Measurements from ENCODE around the gene WWC2. TPM values are rescaled to one million over a fixed set of nuclear protein-coding genes. Genes with fewer than 3 reads are reported as not detected.

Gene WWC2
- total RNA-seq, 6 donors from 2014 or later = 87.0 to 179 (median 121) TPM

GRCh38 chr4:183163135-183163534 lies 64.1 kb downstream of the WWC2 start:
- Histone ChIP-seq H3K4me1 (peaks cover 31 to 40% (median 34%) of the 10 kb centered on the region in 4 donors), H3K27me3 (no peaks in the 10 kb centered on the region), H3K4me3 (no peak overlapping the region), H3K36me3 (no peaks in the 10 kb centered on the region), H3K9me3 (no peaks in the 10 kb centered on the region), H3K27ac (peak overlapping the region in 2 of 4 donors; percentile 2 to 42)
- ATAC-seq (ENCODE audit: low FRiP score in 2 of 2) (no peak), DNase-seq (peak in 1 of 2 donors; percentile 13)
- WGBS, 2 donors = 58 to 68% methylated on average over 3 of the region's 3 CpGs
- TF ChIP-seq EP300 (IDR thresholded peaks at IDR 0.05) (no peak), CTCF (IDR thresholded peaks at IDR 0.05) (no peak), POLR2AphosphoS5 (IDR thresholded peaks at IDR 0.05) (no peak), POLR2A (IDR thresholded peaks at IDR 0.05) (no peak)

GRCh38 chr4:183164963-183165362 lies 65.9 kb downstream of the WWC2 start:
- H3K27ac ChIP-seq = peak overlapping the region; percentile 40 to 65 (median 62)
- no peak overlapping the region for H3K4me3 ChIP-seq
- ATAC-seq (ENCODE audit: low FRiP score in 2 of 2) = peak; percentile 61 to 74
- H3K36me3 ChIP-seq = no peaks in the 10 kb centered on the region
- WGBS, 2 donors = 45 to 59% methylated on average over 1 of the region's 1 CpG
- TF ChIP-seq EP300 (IDR thresholded peaks at IDR 0.05) (peak in 2 of 4 donors; percentile 33 to 74), POLR2AphosphoS5 (IDR thresholded peaks at IDR 0.05) (peak in 1 of 2 donors; percentile 21), CTCF (IDR thresholded peaks at IDR 0.05) (no peak)
- no peaks in the 10 kb centered on the region for H3K9me3 ChIP-seq
- no peaks in the 10 kb centered on the region for H3K27me3 ChIP-seq
- peaks cover 31 to 40% (median 34%) of the 10 kb centered on the region in 4 donors for H3K4me1 ChIP-seq
- DNase-seq = peak in 1 of 2 donors; percentile 66

- no peak overlapping the region for H3K4me3 ChIP-seq
- TF ChIP-seq POLR2A (IDR thresholded peaks at IDR 0.05) (no peak), POLR2AphosphoS5 (IDR thresholded peaks at IDR 0.05) (no peak), EP300 (IDR thresholded peaks at IDR 0.05) (no peak), CTCF (IDR thresholded peaks at IDR 0.05) (no peak)
- H3K4me1 ChIP-seq = peaks cover 31 to 44% (median 37%) of the 10 kb centered on the region in 4 donors
- H3K27me3 ChIP-seq = no peaks in the 10 kb centered on the region
- H3K36me3 ChIP-seq = no peaks in the 10 kb centered on the region
- H3K27ac ChIP-seq = peak overlapping the region; percentile 40 to 65 (median 62)
- DNase-seq = no peak
- ATAC-seq (ENCODE audit: low FRiP score in 2 of 2) = peak; percentile 63 to 66
- WGBS, 2 donors = 14 to 22% methylated on average over 1 of the region's 1 CpG
- H3K9me3 ChIP-seq = no peaks in the 10 kb centered on the region
These were observed 66.3 kb downstream of the WWC2 start for GRCh38 chr4:183165376-183165775.

GRCh38 chr4:183170894-183171293 lies 71.8 kb downstream of the WWC2 start:
- Histone ChIP-seq H3K4me3 (no peak overlapping the region), H3K9me3 (no peaks in the 10 kb centered on the region), H3K4me1 (peaks cover 35 to 49% (median 41%) of the 10 kb centered on the region in 4 donors), H3K27ac (no peak overlapping the region), H3K27me3 (no peaks in the 10 kb centered on the region), H3K36me3 (no peaks in the 10 kb centered on the region)
- ATAC-seq (ENCODE audit: low FRiP score in 2 of 2) = no peak
- no peak for TF ChIP-seq CTCF (IDR thresholded peaks at IDR 0.05)
- TF ChIP-seq EP300 (IDR thresholded peaks at IDR 0.05) = no peak
- TF ChIP-seq POLR2A (IDR thresholded peaks at IDR 0.05) = no peak
- no peak for TF ChIP-seq POLR2AphosphoS5 (IDR thresholded peaks at IDR 0.05)
- no peak for DNase-seq
